Thyroid gland (tissue), 4 donors: ENCODE measurements around the gene HSD3B7. TPM values are rescaled to one million over a fixed set of nuclear protein-coding genes. Genes with fewer than 3 reads are reported as not detected.

Experiments used
- DNase-seq, 2 donors: peaks; one replicate each; pipeline ENCODE4 v3.0.0-alpha.2; 2019
- H3K27ac ChIP-seq, 3 donors: fragments of 200-600 bp; sonication (generic); 1 replicate in 2 of 3; 2 replicates in 1 of 3; pipeline ENCODE4 v1.5.1; 2016 to 2019; ENCODE audit warnings: mild to moderate bottlenecking in 1 of 3, moderate library complexity in 1 of 3
- H3K27me3 ChIP-seq: fragments of 200-600 bp; sonication (generic); one replicate; pipeline ENCODE4 v1.5.1; 2019
- H3K36me3 ChIP-seq, 2 donors: fragments of 200-600 bp; sonication (generic); one replicate each; pipeline ENCODE4 v1.5.1; 2016 to 2019
- H3K4me1 ChIP-seq, 2 donors: fragments of 200-600 bp; sonication (generic); one replicate each; pipeline ENCODE4 v1.5.1; 2017 to 2019
- H3K4me3 ChIP-seq, 3 donors: fragments of 200-600 bp; sonication (generic); replicated peaks in 1 of 3; 1 replicate in 2 of 3; 2 replicates in 1 of 3; pipeline ENCODE4 v1.5.1; 2016; ENCODE audit warnings: mild to moderate bottlenecking in 1 of 3
- H3K9me3 ChIP-seq: fragments of 200-600 bp; sonication (generic); one replicate; pipeline ENCODE4 v1.5.1; 2017
- POLR2A ChIP-seq, 2 donors: fragments of 450-650 bp; IDR thresholded peaks; one replicate each; pipeline ENCODE4 v1.6.1; 2017; ENCODE audit warnings: antibody characterized with exemption in 2 of 2, mild to moderate bottlenecking in 2 of 2, moderate library complexity in 1 of 2
- WGBS, 2 donors: methylation state at CpG; one replicate each; pipeline ENCODE4 v1.1.5; 2017; 5-methylcytosine and 5-hydroxymethylcytosine counted together
- intact Hi-C: fragments of 100-400 bp; cut with DNase I; formaldehyde crosslinking; loops from one replicate; pipeline ENCODE4 v1.15.1; 2023
- total RNA-seq, 4 donors: library from RNA; depleted of rRNA; stranded (reverse); fragments of >200 nt; gene quantifications; one replicate each; pipeline ENCODE4 v1.2.3, GENCODE V29; 2016
- TF ChIP-seq, protein P1 (sequence below), 6 experiments: fragments of 200-600 bp in 3 of 6; fragments of 450-650 bp in 3 of 6; sonication (generic) in 3 of 6; IDR thresholded peaks; one replicate each; pipeline ENCODE4 v1.5.1; 2016 to 2019; ENCODE audit warnings: antibody characterized with exemption in 6 of 6, mild to moderate bottlenecking in 2 of 6, inconsistent platforms in 1 of 6, moderate library complexity in 1 of 6

The HSD3B7 gene
- total RNA-seq, 4 donors from 2014 or later, result 4.0 to 13.8 (median 10.9) TPM

DNA sequence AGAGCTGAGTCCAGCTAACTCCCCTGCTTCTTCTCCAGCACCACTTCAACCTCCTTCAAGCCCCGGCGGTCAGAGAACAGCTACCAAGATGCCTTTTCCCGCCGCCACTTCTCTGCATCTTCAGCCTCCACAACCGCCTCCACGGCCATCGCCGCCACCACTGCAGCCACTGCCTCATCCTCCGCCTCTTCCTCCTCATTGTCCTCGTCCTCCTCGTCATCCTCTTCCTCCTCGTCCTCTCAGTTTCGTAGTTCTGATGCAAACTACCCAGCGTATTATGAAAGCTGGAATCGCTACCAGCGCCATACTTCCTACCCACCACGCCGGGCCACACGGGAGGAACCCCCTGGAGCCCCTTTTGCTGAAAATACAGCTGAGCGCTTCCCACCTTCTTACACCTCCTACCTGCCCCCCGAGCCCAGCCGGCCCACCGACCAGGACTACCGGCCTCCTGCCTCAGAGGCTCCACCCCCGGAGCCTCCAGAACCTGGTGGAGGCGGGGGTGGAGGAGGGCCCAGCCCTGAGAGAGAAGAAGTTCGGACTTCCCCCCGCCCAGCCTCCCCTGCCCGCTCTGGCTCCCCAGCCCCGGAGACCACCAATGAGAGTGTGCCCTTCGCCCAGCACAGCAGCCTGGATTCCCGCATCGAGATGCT, 20.3 kb upstream of the HSD3B7 start:
- H3K4me3 ChIP-seq, result no peak overlapping the region
- 91 to 93% methylated on average over 31 to 33 of the region's 33 CpGs for WGBS, 2 donors
- H3K36me3 ChIP-seq, result peaks cover 93 to 94% of the 10 kb centered on the region in 2 donors
- H3K27ac ChIP-seq, result no peak overlapping the region
- TF ChIP-seq, protein P1, sequence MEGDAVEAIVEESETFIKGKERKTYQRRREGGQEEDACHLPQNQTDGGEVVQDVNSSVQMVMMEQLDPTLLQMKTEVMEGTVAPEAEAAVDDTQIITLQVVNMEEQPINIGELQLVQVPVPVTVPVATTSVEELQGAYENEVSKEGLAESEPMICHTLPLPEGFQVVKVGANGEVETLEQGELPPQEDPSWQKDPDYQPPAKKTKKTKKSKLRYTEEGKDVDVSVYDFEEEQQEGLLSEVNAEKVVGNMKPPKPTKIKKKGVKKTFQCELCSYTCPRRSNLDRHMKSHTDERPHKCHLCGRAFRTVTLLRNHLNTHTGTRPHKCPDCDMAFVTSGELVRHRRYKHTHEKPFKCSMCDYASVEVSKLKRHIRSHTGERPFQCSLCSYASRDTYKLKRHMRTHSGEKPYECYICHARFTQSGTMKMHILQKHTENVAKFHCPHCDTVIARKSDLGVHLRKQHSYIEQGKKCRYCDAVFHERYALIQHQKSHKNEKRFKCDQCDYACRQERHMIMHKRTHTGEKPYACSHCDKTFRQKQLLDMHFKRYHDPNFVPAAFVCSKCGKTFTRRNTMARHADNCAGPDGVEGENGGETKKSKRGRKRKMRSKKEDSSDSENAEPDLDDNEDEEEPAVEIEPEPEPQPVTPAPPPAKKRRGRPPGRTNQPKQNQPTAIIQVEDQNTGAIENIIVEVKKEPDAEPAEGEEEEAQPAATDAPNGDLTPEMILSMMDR (IDR thresholded peaks at IDR 0.05), result no peak
- no peak for TF ChIP-seq POLR2A (IDR thresholded peaks at IDR 0.05)
- no peak for DNase-seq
- H3K27me3 ChIP-seq, result no peaks in the 10 kb centered on the region
- no peaks in the 10 kb centered on the region for H3K9me3 ChIP-seq
- intact Hi-C loops, result no loop called here
- H3K4me1 ChIP-seq, result no peaks in the 10 kb centered on the region

- 93 to 94% methylated on average over 15 of the region's 15 CpGs for WGBS, 2 donors
- no peak for DNase-seq
- Histone ChIP-seq H3K36me3 (peaks cover 91 to 93% of the 10 kb centered on the region in 2 donors), H3K4me1 (no peaks in the 10 kb centered on the region), H3K4me3 (no peak overlapping the region), H3K9me3 (no peaks in the 10 kb centered on the region), H3K27ac (no peak overlapping the region), H3K27me3 (no peaks in the 10 kb centered on the region)
- TF ChIP-seq, protein P1 (IDR thresholded peaks at IDR 0.05), result no peak
- no peak for TF ChIP-seq POLR2A (IDR thresholded peaks at IDR 0.05)
- intact Hi-C loops, result no loop called here
Observed at GRCh38 chr16:30965436-30965835, 19.6 kb upstream of the HSD3B7 start.

- peaks cover 92 to 95% of the 10 kb centered on the region in 2 donors for H3K36me3 ChIP-seq
- no peak overlapping the region for H3K27ac ChIP-seq
- H3K4me3 ChIP-seq, result no peak overlapping the region
- no peak for TF ChIP-seq POLR2A (IDR thresholded peaks at IDR 0.05)
- TF ChIP-seq, protein P1 (IDR thresholded peaks at IDR 0.05), result no peak
- intact Hi-C loops, result no loop called here
- no peaks in the 10 kb centered on the region for H3K27me3 ChIP-seq
- no peak for DNase-seq
- WGBS, 2 donors, result 98% methylated on average over 12 to 17 of the region's 19 CpGs
- H3K9me3 ChIP-seq, result no peaks in the 10 kb centered on the region
- no peaks in the 10 kb centered on the region for H3K4me1 ChIP-seq
Observed at GRCh38 chr16:30966033-30966619, 18.9 kb upstream of the HSD3B7 start.

DNA sequence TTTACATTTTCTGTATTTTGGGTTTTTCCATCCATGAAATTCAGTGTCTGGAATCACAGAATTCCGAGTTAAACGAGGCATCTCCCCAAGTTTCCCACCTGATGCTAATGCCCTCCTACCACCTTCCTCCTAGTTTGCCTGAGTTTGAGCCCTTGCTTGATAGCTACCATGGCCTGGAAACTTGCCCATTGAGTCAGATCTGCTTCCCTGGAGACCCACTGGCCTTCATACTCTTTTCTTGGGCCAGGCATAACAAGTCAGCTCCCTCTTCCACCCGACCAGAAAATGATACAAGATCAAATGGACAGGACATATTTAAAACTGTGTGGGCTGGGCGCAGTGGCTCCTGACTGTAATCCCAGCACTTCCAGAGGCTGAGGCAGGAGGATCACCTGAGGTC, 17.2 kb upstream of the HSD3B7 start:
- Histone ChIP-seq H3K27me3 (no peaks in the 10 kb centered on the region), H3K27ac (no peak overlapping the region), H3K4me1 (no peaks in the 10 kb centered on the region), H3K4me3 (no peak overlapping the region), H3K36me3 (peaks cover 90 to 95% of the 10 kb centered on the region in 2 donors), H3K9me3 (no peaks in the 10 kb centered on the region)
- DNase-seq, result no peak
- intact Hi-C loops, result no loop called here
- TF ChIP-seq, protein P1 (IDR thresholded peaks at IDR 0.05), result no peak
- TF ChIP-seq POLR2A (IDR thresholded peaks at IDR 0.05), result no peak
- WGBS, 2 donors, result 87 to 93% methylated on average over 4 of the region's 4 CpGs

DNA sequence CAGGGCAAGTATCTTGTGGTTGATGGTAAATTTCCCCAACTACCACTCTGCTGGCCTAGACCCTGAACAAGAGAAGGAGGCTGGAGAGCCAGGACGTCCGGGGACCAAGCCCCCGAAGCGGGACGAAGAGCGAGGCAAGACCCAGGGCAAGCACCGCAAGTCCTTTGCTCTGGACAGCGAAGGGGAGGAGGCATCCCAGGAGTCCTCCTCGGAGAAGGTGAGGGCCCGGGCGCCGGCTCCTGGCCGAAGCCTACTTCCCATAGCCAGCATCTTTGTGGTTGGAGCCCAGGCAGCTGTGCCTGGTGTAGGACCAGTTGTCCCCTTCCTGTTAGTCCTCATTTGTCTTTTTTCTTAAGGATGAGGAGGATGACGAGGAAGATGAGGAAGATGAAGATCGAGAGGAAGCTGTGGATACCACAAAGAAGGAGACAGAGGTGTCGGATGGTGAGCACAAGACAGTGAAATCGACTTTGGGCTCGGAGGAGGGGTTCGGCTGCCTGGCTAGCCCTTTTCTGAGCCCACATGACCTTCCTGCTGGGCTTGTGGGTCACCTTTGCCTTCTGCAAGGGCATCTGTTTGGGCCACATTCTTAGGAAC, 15.7 kb upstream of the HSD3B7 start:
- 95 to 96% methylated on average over 19 of the region's 19 CpGs for WGBS, 2 donors
- Histone ChIP-seq H3K9me3 (no peaks in the 10 kb centered on the region), H3K27me3 (no peaks in the 10 kb centered on the region), H3K4me1 (no peaks in the 10 kb centered on the region), H3K27ac (no peak overlapping the region), H3K4me3 (no peak overlapping the region), H3K36me3 (peaks cover 79 to 94% of the 10 kb centered on the region in 2 donors)
- TF ChIP-seq, protein P1 (IDR thresholded peaks at IDR 0.05), result no peak
- no peak for TF ChIP-seq POLR2A (IDR thresholded peaks at IDR 0.05)
- intact Hi-C loops, result no loop called here
- DNase-seq, result no peak
